ENCODE results near the gene PTPN4.

GRCh38 chr2:119788752-119789151, 29.0 kb downstream of the PTPN4 start:
- TF ChIP-seq FOSL1 (CRISPR knock-in tag; IDR thresholded peaks at IDR 0.05; ENCODE audit: borderline replicate concordance) (no peak), ATF4 (CRISPR knock-in tag; IDR thresholded peaks at IDR 0.05) (no peak), POLR2A (IDR thresholded peaks at IDR 0.05; ENCODE audit: insufficient read depth in 1 of 2, low read depth in 2 of 2, low read length in 2 of 2) (no peak), MTA1 (CRISPR knock-in tag; IDR thresholded peaks at IDR 0.05; ENCODE audit: borderline replicate concordance) (no peak), TAF15 (IDR thresholded peaks at IDR 0.05; ENCODE audit: low read depth, low read length, poor library complexity, severe bottlenecking) (no peak), RAD21 (CRISPR knock-in tag; IDR thresholded peaks at IDR 0.05) (no peak), TCF7 (IDR thresholded peaks at IDR 0.05; ENCODE audit: low read depth) (no peak), KDM1A (CRISPR knock-in tag; IDR thresholded peaks at IDR 0.05) (no peak)

Data from HepG2 (cell line).